Lower leg skin (tissue), 3 donors: ENCODE results near the gene CNOT4.

Experiments
- POLR2A ChIP-seq, 2 donors: fragments of 450-650 bp; IDR thresholded peaks; one replicate each; pipeline ENCODE4 v1.6.1; 2016 to 2017; ENCODE audit warnings: antibody characterized with exemption in 2 of 2, mild to moderate bottlenecking in 1 of 2, moderate library complexity in 1 of 2
- TF ChIP-seq, protein P1 (sequence below), 3 donors: fragments of 450-650 bp; IDR thresholded peaks; one replicate each; pipeline ENCODE4 v1.5.1; 2016; ENCODE audit warnings: antibody characterized with exemption in 3 of 3, mild to moderate bottlenecking in 3 of 3, moderate library complexity in 2 of 3

DNA sequence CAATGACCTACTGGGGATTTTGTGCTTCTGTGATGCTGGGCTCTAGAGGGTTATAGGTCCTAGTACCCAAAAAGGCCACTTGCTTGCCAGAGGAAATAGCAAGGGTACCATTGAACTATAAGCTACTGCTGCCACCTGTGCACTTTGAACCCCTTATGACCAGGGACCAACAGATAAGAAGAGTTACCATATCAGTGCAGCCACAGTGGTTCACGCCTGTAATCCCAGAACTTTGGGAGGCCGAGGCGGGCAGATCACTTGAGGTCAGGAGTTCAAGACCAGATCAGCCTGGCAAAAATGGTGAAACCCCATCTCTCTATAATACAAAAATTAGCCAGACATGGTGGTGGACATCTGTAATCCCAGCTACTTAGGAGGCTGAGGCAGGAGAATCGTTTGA is 15.5 kb upstream of the CNOT4 start:
- TF ChIP-seq, protein P1, sequence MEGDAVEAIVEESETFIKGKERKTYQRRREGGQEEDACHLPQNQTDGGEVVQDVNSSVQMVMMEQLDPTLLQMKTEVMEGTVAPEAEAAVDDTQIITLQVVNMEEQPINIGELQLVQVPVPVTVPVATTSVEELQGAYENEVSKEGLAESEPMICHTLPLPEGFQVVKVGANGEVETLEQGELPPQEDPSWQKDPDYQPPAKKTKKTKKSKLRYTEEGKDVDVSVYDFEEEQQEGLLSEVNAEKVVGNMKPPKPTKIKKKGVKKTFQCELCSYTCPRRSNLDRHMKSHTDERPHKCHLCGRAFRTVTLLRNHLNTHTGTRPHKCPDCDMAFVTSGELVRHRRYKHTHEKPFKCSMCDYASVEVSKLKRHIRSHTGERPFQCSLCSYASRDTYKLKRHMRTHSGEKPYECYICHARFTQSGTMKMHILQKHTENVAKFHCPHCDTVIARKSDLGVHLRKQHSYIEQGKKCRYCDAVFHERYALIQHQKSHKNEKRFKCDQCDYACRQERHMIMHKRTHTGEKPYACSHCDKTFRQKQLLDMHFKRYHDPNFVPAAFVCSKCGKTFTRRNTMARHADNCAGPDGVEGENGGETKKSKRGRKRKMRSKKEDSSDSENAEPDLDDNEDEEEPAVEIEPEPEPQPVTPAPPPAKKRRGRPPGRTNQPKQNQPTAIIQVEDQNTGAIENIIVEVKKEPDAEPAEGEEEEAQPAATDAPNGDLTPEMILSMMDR (IDR thresholded peaks at IDR 0.05) = no peak
- no peak for TF ChIP-seq POLR2A (IDR thresholded peaks at IDR 0.05)
